ENCODE data around the gene ACTL6B.

ACTL6B gene

DNA sequence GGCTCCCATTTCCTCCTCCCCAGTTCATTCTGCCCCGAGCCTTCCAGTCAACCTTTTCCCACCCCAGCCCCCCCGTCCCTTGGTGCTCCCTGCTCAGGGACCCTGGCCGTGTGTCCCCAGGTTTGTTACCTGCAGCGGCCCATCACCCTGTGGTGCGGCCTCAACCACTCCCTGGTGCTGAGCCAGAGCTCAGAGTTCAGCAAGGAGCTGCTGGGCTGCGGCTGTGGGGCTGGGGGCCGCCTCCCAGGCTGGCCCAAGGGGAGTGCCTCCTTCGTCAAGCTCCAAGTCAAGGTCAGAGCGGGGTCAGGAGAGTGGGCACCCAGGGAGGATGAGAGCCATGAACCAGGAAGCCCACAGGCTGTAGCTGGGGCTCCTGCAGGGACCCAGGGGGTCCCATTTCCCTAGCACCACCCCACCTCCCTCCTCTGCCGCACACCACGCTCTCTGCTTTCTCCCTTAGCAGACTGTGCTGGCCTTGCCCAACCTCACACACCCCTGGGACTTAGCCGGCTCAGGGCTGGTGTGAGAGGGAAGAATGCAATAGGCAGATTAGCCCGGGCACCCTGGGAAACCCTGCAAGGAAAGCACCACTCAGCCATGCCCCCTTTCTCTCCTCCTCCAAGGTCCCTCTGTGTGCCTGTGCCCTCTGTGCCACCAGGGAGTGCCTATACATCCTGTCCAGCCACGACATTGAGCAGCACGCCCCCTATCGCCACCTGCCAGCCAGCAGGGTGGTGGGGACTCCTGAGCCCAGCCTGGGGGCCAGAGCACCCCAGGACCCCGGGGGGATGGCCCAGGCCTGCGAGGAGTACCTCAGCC, 56.1 kb downstream of the ACTL6B start:
- DNase-seq, result no peak

DNA sequence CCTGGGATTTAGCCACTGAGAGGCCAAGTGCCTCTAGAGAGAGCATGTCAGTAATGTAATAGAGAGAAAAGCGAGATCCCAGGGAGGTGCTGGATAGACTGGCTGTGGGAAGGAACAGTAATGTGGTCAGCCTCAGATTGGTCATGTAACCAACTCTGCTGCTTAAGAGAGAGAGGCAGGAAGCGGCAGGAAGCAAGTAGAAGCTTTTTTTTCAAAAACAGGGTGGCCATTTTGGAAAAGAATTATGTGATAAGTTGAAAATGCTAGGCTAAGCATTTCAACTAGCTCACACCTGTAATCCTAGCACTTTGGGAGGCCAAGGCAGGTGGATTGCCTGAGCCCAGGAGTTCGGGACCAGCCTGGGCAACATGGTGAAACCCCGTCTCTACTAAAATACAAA, 57.8 kb downstream of the ACTL6B start:
- DNase-seq, result no peak

GRCh38 chr7:100595188-100595587, 61.1 kb downstream of the ACTL6B start:
- DNase-seq, result no peak
